GM19468 (cell line): Measurements from ENCODE around the gene PRKG1.
"Not testable (repeated sequence)": the region's sequence is repeated elsewhere in the genome, so short reads cannot be mapped to it uniquely, and the experiment has no call there.

ENCODE experiments used
- ATAC-seq: cut with Tn5 transposase; IDR thresholded peaks from one replicate; pipeline ENCODE4 v1.9.1; 2021; ENCODE audit warnings: mild to moderate bottlenecking, moderate library complexity, moderate number of reproducible peaks; ENCODE audit not compliant: unreplicated experiment; ENCODE audit errors: extremely low read depth

The PRKG1 gene

GRCh38 chr10:51706225-51706624 lies 631.9 kb downstream of the PRKG1 start:
- ATAC-seq: no peak

- ATAC-seq: no peak
Measured at GRCh38 chr10:51707392-51707791, 633.1 kb downstream of the PRKG1 start.

DNA sequence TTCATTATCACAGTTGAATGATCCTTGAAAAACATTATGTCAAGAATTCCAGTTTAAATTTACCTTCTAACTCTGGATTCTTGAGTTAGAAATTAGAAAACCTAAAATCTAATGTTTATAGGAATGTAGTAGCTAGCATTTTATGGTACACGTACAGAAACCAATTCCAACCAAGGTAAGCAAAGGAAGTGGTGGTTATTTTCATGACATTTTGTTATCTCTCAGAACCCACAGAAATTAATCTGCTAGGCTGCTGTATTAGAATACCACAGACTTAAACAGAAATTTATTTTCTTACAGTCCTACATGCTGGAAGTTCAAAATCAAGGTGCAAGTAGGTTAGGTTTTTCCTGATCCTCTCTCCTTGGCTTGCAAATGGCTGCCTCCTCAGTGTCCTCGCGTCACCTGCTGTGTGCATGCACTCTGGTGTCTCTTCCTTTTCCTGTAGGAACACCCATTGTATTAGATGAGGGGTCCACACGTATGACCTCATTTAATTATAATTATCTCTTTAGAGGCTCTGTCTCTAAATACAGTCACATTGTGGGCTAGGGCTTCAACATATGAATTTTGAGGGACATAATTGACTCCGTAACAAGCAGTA lies 633.6 kb downstream of the PRKG1 start:
- no peak for ATAC-seq

GRCh38 chr10:51708609-51709008 lies 634.3 kb downstream of the PRKG1 start:
- ATAC-seq: no peak

- no peak for ATAC-seq
Measured at GRCh38 chr10:51709324-51709972, 635.2 kb downstream of the PRKG1 start.

DNA sequence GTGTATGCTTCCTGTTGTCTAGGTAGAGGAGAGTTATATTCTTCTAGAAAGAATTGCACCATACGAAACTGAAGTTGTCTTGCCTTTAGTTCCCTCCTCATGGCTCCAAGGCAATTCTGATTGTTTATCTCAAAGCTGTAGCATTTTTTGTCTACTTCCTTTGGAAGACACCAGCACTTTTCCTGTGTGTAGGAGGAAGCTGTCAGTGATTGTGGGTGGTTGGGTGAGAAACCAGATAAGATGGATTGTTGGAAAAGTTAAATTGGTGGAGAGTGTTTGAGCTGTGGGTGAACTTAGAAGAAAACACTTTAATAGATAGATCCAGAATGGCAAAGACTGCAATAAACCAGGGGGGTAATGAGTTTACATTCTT lies 637.2 kb downstream of the PRKG1 start:
- no peak for ATAC-seq

DNA sequence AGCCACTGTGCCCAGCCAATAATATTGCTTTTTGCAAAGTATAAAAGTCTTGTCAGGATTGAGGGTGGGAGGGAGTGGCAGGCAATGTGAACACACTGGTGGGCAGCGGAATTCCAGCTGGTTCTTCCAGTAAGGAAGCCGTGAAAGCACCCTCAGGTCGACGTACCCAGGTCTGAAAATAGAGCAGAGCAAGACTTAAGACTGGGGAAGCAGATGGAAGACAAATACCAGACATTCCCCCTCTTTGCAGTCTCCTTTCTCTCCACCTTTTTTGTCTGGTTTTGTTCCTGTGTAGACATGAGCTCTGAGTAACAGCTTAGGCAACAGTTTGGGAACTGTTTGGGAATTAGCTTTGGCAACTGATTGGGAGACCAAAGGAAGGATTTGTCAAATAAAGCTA lies 642.7 kb downstream of the PRKG1 start:
- no peak for ATAC-seq

DNA sequence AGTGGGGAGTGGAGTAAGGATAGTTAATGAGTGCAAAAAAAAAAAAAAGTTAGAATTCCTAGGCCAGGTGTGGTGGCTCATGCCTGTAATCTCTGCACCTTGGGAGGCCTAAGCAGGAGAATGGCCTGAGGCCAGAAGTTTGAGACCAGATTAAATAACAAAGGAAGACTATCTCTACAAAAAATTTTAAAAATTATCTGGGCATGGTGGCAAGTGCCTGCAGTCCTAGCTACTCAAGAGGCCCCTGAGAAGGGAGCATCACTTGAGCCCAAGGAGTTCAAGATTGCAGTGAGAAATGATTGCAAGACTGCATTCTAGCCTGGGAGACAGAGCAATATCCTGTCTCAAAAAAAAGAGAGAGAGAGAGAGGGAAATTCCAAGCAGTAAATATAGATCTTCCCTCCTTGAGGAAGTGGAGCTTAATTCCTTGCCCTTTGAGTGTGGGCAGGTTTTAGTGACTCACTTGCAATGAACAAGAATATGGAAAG lies 644.6 kb downstream of the PRKG1 start:
- no peak for ATAC-seq

- no peak for ATAC-seq
Measured at GRCh38 chr10:51724038-51724437, 649.8 kb downstream of the PRKG1 start.

DNA sequence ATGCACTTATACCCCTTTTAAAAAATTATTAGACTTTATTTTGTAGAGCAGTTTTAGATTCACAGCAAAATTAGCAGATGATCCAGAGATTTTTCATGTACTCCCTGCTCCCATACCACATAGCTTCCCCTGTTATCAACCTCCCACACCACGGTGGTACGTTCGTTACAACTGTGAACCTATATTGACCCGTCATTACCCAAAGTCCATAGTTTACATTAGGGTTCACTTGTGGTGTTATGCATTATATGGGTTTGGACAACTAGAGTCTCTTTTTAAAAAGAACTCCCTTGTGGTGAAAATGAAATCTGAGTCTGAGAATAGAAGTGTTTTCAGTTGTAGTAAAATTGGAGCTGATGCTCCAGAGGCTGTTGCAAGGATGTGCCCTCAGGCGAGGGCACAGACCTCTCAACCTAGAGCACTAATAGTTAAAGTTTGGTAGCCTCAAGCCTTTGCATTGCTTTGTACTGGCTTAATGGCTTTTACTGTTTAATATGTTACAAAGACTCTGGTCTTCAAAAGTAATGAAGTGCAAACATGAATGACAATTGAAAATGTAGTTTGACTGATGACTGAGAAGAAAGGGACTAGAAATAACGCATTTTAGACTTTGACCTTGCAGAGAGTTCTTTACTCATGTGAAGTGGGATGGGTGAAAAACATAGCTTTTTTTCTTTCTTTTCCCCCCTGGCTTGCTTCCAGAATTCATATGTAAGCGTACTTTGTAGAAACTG lies 655.7 kb downstream of the PRKG1 start:
- ATAC-seq: no peak

DNA sequence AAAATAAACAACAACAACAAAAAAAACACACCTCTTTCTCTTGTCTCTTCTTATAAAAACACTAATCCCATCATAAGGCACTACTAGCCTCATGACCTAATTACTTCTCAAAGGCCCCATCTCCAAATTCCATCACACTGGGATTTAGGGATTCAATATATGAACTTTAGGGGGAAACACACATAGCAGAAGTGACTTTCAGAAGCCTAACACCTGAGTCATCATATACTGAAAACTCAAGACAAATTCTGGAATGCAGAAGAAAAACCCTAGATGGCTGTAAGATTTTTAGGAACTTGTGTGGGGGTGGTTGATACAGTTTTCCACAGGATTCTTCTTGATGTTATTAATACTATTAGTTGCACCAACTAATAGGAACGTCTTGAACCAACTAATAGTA lies 658.8 kb downstream of the PRKG1 start:
- ATAC-seq: no peak

- ATAC-seq: peak; percentile 78
Measured at GRCh38 chr10:51743146-51743545, 668.9 kb downstream of the PRKG1 start.

DNA sequence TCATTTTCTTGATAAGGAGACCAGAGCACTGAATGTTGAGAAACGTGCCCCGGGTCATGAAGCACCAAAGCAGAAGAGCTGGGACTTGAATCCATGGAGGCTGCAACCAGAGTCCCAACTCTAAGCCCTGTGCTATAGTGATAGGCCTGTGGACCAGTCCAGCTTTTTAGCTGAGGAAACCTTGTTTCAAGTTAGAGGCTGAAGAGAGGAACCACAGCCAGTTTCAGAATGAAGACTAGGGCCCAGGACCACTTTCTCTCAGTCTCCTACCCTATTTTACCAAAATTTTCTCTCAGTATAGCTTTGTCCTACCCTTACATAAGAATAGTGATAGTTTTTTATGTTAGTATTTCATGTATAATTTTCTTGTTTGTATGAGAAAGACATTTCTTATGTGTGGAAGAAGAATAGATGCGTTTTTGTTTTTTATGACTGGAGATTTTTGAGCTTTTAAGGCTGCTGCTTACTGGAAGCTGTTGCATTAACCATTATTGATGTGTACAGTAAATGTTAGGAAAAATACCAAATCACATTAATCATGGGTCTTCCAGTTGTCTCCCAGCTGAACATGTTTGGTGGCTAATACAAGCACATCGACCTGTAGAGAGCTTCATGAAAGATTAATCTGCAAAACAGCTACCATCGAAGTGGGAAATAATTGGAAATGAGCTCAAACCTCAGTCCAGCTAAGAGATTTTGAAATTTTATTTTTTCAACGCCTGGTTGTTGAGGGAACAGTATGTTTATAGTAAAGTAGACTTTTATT lies 670.1 kb downstream of the PRKG1 start:
- ATAC-seq: no peak

GRCh38 chr10:51745397-51745796 lies 671.1 kb downstream of the PRKG1 start:
- ATAC-seq: no peak

- ATAC-seq: no peak
Measured at GRCh38 chr10:51747216-51747615, 672.9 kb downstream of the PRKG1 start.

DNA sequence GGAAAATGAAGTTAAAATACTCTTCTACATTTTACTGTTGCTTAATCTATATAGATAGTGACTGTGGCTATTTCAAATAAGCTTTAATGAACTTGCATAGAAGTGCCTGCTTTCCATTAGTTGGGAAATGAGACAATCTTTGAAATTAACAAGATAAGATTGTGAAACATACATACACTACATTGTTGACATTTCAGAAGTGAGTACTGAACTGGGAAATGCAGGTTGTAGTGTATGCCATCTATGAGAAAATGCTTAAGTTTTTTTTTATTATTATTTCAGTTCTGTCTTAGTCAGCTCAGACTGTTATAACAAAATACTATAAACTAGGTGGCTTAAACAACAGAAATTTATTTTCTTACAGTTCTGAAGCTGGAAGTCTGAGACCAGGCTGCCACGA lies 674.7 kb downstream of the PRKG1 start:
- no peak for ATAC-seq

DNA sequence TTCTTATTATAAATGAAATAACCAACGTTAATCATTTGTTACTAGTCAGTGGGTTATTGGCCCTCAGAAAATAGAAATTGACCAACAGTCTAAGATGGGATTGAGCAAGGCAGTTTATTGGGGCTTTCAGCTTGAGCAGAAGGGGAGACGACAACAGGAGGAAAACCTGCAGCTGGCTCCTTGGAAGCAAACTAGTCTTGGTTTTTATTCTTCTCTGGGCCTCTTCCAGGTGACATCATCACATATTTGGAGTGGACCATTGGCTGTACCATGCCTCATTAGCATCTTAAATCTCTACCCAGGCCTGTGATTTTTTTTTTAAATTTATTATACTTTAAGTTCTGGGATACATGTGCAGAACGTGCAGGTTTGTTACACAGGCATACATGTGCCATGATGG lies 684.1 kb downstream of the PRKG1 start:
- no peak for ATAC-seq

GRCh38 chr10:51758838-51759237 lies 684.6 kb downstream of the PRKG1 start:
- ATAC-seq: not testable (repeated sequence)

- ATAC-seq: no peak
Measured at GRCh38 chr10:51759896-51760534, 685.7 kb downstream of the PRKG1 start.
